Transverse colon (tissue), 4 donors: Measurements from ENCODE around the gene ZNF791.
A peak's percentile ranks its signal among the peaks of the same experiment; 100 is the strongest.

Source experiments
- CTCF ChIP-seq, 5 experiments: fragments of 200-600 bp in 3 of 5; fragments of 450-650 bp in 2 of 5; sonication (generic) in 3 of 5; IDR thresholded peaks; 1 replicate in 2 of 5; 2 replicates in 3 of 5; pipeline ENCODE4 v1.5.1; 2016 to 2017; ENCODE audit warnings: antibody characterized with exemption in 5 of 5, inconsistent platforms in 3 of 5, mild to moderate bottlenecking in 2 of 5, moderate library complexity in 1 of 5
- POLR2A ChIP-seq: fragments of 450-650 bp; IDR thresholded peaks from one replicate; pipeline ENCODE4 v1.6.1; 2016; ENCODE audit warnings: antibody characterized with exemption, mild to moderate bottlenecking, moderate library complexity
- POLR2AphosphoS5 ChIP-seq, 3 donors: sonication (generic); formaldehyde crosslinking; IDR thresholded peaks; one replicate each; pipeline ENCODE4 v1.6.1; 2016; ENCODE audit warnings: antibody characterized with exemption in 3 of 3

- peak; percentile 71 to 81 (median 76) for TF ChIP-seq CTCF (IDR thresholded peaks at IDR 0.05)
- TF ChIP-seq POLR2A, result no peak
- peak in 1 of 3 donors; percentile 9 for TF ChIP-seq POLR2AphosphoS5 (IDR thresholded peaks at IDR 0.05)
These were observed 29.3 kb downstream of the ZNF791 start for GRCh38 chr19:12639901-12640613.
